Uterus (tissue), 2 donors: ENCODE data around the gene CATSPER1.

ENCODE experiments used
- CTCF ChIP-seq, 4 experiments: fragments of 200-600 bp in 2 of 4; fragments of 450-650 bp in 2 of 4; sonication (generic) in 2 of 4; IDR thresholded peaks; one replicate each; pipeline ENCODE4 v1.5.1; 2016 to 2019; ENCODE audit warnings: antibody characterized with exemption in 4 of 4, mild to moderate bottlenecking in 2 of 4, moderate library complexity in 1 of 4
- POLR2A ChIP-seq, 2 donors: fragments of 450-650 bp; IDR thresholded peaks; one replicate each; pipeline ENCODE4 v1.6.1; 2016; ENCODE audit warnings: antibody characterized with exemption in 2 of 2, mild to moderate bottlenecking in 1 of 2, moderate library complexity in 1 of 2

DNA sequence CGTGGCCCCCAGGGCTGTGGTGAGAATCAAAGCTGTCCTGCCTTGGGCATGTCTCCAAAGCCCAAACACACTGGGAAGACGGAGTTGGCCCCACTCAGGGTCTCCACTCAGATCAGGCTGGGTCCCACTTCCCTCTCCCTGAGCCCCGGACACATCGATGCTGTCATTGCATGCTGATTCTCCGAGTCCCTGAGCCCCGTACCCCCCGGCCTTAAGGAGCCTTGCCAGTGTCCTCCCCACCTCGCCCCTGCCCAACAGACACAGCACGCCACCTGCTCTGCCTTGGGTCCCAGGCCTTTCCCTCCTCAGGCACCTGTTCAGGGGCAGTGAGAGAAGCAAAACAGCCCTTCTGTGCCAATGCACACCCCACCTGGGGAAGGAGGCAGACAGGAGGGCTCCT, 38.9 kb downstream of the CATSPER1 start:
- TF ChIP-seq CTCF (IDR thresholded peaks at IDR 0.05): no peak
- no peak for TF ChIP-seq POLR2A (IDR thresholded peaks at IDR 0.05)
